NCI-H2171 treated with DMSO at 0.1 percent for 48 hours (cell line): ENCODE data around the gene RTL1.
A peak's percentile ranks its signal among the peaks of the same experiment; 100 is the strongest.

Experiments used
- DNase-seq: peaks from one replicate; lab custom pipeline; 2025; lab: John Stamatoyannopoulos, UW

The RTL1 gene

DNA sequence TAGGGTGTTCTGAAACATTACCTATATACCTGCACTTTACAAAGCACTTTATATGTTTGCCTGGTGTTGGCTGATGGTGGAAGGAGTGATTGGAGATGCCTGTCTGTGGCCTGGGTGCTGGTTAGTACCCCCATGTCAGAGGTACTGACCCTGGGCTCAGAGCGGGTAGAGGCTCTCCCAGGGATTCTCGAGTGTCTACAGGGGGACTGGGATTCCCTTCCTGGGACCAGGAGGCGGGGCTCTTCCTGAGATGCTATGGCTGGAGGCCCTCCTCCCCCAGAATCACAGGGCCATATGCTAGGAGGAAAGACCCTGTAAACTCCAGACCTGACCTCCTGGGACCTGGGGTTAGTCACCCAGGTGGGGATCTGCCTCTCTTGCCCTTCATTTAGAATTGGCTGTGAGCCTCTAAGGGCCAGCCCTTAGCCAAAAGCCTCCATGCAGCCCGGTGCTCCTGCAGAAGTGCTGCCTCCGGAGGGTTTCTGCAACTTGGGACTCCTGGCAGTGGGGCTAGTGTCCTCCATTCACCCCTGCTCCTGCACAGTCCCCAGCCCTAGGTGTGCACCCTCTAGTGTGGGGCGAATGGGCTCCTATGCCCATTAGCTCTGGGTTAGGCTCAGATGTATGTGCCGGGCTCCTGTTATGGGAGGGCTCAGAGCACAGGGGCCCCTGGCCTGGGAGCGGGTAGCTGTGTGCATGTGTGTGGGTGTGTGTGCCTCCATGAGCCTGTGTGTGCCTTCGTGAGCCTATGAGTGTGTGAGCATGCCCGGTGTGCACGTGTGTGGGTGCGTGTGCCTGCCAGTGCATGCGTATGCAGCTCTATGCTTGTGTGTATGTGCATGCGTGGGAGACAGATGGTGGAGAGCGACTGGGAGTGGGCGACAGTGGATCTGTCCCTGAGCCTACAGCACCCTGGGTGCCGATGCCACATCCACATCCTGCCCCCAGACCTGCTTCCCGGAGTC, 36.6 kb downstream of the RTL1 start:
- no peak for DNase-seq

- DNase-seq: no peak
These were observed 37.6 kb downstream of the RTL1 start for GRCh38 chr14:100865682-100866591.

DNA sequence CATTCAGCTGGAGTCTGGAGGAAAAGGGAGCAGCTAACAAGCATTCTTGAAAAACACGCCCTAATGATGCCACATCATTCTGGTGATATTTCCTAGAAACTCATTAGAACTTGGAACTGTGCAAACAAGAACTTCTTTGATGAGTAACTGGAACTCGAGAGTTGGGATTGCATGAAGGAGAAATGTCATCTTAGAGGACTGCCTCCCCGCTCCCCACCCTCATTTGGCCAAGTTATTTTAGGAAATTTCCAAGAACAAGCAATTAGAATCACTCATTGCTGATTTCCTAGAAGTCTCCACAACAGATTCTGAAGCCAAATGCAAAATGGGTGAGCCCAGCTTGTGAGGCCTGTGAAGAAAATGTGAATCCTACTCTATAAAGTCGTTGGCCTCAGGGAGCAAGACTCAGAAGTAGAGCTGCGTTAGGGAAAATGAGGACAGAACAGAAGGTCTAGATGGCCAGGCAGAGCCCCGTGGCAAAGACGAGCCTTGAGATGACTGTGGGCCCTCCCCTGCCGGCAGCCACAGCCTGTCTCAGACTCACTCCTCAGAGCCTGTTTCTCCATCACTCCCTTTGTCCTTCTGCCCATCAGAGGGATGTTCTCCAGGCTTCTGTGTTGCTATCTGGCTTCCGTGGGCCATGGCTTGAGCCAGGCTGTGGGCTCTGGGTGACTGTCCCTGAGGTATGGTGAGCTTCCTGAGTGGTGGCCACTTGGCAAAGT, 38.4 kb downstream of the RTL1 start:
- DNase-seq: no peak

DNA sequence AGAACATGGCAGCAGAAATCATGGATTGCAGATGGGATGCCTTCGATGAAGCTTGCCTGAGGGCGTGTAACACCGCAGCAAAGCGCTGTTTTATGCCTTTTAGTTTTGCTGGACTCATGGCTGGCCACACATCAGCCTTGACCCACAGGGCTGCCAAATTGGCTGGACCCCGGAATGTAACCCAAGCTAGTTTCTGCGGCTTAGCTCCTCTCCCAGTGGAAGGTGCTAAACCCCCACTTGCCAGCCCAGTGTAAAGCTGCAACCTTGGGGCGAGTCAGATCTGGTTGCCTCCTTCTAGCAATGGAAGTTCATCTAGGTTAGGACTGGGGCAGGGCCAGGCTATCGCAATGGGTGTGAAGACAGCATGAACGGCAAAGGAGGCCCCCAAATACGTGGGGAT, 39.3 kb downstream of the RTL1 start:
- DNase-seq: no peak

DNA sequence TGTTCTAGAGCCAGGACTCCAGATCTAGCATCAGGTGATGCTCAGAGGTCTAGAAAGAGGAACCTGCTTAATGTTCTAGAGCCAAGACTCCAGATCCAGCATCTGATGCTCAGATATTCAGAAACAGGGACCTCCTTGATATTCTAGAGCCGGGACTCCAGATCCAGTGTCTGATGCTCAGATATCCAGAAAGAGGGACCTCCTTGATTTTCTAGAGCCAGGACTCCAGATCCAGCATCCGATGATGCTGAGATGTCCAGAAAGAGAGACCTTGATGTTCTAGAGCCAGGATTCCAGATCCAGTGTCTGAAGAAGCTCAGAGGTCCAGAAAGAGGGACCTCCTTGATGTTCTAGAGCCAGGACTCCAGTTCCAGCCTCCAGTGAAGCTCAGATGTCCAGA, 40.7 kb downstream of the RTL1 start:
- no peak for DNase-seq

DNA sequence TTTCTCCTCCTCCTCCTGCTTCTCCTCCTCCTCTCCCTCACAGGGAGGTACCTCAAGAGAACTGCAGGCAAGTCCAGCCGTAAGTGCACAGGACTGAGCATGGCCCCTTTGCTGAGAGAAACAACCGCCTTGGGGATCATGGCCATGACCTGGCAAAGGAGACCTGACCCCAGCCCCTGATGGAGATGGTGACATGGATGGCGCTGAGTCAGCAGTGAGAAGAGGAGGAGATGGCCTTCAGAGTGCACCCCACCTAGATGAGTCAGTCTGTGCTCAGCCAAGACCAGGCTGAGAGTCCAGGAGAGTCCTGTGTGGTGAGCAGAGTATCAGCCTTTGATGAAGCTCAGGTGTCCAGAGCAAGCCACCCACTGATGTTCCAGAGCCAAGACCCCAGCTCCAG, 41.2 kb downstream of the RTL1 start:
- DNase-seq: no peak

- DNase-seq: no peak
These were observed 41.6 kb downstream of the RTL1 start for GRCh38 chr14:100861937-100862247.

DNA sequence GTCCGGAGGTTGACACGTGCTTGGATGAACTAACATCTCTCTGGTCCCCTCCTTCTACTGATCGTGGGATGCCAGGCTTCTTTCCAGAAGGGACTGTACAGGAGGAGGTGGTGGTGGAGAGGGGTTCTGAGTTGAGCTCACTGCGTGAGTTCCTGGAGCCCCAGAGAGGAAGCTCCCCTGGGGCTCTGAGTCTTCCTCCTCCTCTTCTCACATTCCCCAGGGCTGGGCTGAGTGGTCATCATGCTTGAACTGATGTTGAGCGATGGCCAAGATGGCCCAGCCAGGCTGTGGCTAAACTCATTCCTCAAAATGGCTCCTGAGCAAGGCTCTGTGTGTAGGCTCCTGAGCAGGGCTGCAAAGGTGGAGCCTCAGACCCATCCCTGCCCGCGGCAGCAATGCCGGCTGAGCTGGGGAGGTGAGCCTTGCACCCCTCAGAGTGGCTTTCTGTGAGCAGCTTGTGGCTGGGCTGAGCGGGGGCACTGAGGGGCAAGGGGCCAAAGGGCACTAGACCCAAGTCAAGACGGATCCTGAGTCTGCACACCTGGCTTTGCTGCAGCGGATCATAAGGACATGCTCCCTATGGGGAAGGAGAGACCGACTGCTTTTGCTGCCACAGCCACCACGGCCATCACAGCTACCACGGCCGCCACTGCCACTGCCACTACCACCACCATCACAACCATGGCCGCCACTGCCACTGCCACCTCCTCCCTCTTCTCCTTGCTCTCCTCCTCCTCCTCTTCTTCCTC, 42.2 kb downstream of the RTL1 start:
- no peak for DNase-seq

- DNase-seq: no peak
These were observed 42.9 kb downstream of the RTL1 start for GRCh38 chr14:100860556-100861187.

- DNase-seq: no peak
These were observed 43.7 kb downstream of the RTL1 start for GRCh38 chr14:100859781-100860180.

GRCh38 chr14:100858838-100859220, 44.7 kb downstream of the RTL1 start:
- no peak for DNase-seq

DNA sequence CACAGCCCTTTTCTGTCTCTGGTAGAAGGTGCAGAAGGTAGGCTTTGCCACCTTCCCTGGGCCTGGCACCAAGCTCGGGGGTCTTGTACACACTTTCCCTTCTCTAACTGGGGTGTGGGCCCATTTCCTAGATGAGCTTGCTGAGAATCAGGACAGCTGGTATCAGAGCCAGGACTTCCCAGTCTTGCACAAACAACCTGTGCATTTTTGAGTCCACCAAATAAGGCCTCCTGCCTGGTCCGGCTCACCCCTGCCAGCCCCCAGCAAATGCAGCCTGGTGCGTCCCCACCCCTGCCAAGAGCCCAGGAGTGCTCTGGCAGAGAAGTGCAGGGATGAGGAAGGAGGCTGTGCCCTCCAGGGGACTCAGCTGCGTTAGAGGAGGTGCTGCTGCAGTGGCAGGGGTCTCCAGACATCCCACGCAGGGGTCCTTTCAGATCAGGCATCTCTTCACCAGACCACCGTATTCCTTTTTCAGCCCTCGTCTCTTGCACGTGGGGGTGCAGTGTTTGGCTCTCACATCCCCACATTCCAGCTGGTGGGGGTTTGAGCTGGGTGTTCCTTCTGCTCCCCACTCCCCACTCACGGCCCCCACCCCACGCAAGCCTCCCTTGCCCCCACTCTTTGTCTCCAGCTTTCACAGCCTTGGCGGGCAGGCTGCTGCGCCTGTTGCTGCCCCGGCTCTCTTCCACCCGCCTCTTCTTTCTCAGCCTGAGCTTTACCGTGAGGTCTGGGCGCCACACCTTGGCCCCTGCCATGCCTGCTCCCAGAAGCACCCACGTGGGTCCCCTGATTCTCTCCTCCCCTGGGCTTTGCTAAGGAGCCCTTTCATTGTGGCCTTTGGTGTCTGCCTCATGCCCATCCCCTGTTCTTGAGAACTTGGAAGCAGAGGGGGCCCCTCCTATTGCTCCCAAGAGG, 45.3 kb downstream of the RTL1 start:
- DNase-seq: no peak

DNA sequence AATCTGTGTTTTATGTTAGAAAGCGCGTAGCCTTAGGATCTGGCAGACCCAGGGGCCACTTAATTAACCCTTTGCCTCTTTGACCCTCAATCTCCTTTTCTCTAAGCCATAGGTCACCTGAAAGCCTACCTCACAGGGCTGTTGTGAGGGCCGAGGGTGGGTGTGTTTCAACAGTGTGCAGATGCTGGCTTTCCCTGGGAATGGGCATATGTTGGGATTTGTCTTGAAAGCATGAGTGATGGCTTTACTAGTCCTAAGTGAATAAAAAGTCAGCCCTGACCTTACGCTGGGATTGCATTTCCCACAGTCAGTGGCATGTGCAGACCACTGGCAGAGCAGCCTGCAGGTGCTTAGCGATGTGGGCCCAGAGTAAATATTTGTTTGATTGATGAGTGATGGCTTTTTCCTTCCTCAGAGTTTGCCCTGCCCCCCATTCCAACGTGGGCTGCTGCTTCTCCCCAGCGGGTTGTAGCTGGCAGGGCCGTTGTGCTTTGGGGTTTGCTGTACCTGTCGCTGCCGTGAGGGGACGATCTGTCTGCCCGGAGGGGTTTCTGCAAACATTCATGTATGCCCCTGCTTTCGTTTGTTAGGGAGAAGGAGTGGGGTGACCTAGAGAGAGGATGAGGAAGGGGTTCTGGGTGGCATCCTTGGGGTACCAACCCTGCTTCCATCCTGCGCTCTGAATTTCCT, 46.1 kb downstream of the RTL1 start:
- DNase-seq: no peak

DNA sequence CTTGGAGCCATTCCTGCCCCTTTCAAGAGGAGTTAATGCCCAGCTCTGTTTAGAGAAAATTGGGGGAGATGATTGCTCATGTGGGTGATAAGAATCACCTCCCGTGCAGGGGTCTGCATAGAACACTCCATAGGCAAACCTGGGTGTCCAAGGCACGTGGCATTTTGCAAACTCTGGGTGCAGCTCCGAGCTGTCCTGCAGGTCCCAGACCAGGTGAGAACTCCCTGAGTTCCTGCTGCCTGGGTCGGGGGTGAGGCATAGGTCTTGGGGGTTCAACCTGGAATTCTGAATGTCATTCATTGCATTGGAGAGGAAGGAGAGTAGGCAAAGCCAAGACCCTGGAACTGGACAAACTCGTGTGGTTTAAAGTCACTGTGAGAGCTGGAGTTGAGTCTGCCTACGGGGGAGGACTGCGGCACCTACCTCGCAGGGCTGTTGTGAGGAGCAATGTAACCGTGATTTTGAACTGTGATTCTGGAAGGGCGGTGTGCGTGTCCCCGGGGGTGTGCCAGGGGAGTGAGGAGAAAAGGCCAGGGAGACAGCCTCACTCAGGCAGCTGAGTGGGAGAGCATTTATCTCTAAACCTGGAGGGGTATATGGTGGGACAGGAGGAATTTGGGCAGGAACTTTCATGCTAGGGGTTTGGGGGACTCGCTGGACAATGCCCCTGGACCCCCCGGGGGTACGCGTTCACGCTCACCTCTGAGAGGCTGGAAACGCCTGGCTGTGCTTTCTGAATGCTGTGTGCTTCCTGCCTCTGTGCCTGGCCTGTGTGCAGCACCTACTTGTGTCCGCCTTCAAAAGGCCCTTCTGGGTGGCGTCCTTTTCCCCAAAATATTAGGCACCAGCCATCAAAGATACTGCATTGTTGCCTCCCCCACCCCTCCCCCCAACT, 47.2 kb downstream of the RTL1 start:
- DNase-seq: no peak

- DNase-seq: no peak
These were observed 48.1 kb downstream of the RTL1 start for GRCh38 chr14:100855256-100855930.

DNA sequence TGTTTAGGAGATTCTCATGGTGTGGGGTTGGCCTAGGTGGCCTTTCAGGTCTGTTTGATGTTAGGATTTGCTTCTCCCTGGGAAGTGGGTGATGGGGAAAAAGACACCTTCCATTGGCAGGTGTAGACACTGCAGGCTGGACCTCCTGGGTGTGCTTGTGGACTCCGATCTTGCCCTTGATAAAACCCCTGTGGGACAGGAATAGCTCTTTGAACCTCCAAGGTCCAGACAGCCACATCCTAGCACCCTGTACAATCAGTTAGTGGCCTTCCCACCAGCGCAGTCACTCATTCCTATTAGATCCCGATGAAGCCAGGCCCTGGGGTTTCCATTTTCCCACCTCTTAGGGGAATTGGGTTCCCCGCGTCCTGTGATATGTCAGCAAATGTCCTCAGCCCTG, 49.1 kb downstream of the RTL1 start:
- DNase-seq: no peak

DNA sequence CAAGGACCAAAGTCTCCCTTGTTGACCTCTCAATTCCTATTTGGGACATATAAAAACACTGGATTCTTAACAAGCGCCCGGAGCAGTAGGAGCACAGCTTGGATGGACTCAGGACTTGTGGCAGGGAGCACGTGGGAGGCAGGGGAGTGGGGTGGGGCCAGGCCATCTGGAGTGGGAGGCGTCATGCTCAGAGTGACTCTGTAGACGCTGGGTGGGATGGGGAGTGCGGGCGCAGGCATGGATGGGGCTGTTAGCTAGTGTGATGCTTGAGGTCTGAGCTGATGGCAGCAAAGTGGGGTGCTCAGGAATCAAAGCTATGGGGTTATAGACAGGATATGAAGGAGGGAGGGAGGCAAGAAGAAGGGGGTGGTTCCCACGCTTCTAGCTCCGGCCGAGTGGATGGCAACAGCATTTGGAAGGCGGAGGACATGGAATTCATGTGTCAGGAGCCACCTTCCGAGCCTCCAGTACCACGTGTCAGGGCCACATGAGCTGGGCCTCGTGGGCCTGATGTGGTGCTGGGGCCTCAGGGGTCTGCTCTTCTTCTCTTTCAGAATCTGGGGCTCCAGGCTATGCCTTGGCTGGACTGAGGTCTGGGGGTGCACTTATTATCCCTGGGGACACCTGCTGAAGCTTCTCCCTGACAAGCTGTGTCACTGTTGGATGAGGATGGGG, 51.4 kb downstream of the RTL1 start:
- DNase-seq: peak; percentile 16
